Measurements from ENCODE around the gene CAPZA1. TPM values are rescaled to one million over a fixed set of nuclear protein-coding genes. Genes with fewer than 3 reads are reported as not detected.

The CAPZA1 gene
- total RNA-seq, 1 experiment from 2014 or later: 108 TPM

DNA sequence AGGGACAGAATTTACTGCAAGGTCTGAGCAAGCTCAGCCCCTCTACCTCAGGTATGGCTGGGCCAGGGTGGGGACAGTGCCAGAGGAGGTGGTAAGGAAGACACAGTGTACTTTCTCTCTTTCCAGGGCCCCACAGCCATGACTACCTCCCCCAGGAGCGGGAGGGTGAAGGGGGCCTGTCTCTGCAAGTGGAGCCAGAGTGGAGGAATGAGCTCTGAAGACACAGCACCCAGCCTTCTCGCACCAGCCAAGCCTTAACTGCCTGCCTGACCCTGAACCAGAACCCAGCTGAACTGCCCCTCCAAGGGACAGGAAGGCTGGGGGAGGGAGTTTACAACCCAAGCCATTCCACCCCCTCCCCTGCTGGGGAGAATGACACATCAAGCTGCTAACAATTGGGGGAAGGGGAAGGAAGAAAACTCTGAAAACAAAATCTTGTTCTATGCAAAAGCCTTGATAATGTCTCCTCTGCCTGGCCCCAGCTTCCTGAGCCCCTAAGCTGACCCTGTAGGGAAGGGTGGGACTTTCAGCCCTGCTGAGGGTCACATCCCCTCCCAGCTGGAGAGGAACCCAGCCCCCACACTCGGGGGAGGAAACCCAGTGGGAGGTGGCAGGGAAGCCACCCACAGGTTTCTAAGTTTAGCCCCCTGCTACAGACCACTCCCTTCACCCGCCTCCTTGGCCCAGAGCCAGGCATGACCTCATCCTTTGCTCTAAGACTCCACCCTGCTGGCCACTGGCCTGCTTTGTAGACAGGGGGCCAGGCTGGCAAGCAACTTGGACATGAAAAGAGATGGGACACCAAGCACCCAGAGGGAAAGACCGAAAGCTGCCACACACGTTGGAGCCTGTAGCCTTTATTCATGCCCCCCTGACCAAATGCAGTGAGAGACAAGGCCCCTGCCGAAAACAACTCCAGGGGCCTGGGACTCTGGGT is 80.9 kb downstream of the CAPZA1 start:
- peak overlapping the region in 1 of 3 experiments; percentile 79; a peak in 3 of 7 replicates for H3K27ac Mint-ChIP-seq
- H4K5ac ChIP-seq (ENCODE audit: insufficient read length, low read depth, low read length): no peak overlapping the region
- H2BK5ac ChIP-seq (ENCODE audit: insufficient read length, low read length): no peak overlapping the region
- H3K9me3 ChIP-seq (ENCODE audit: control insufficient read depth, low read depth, low read length): no peaks in the 10 kb centered on the region
- peaks cover 47% of the 10 kb centered on the region for H3K27me3 Mint-ChIP-seq (ENCODE audit: low read depth)
- H3T11ph ChIP-seq (ENCODE audit: low read length): no peak overlapping the region
- H4K91ac ChIP-seq (ENCODE audit: insufficient read length, low read depth, low read length): no peak overlapping the region
- peak; percentile 86 for DNase-seq
- no peak overlapping the region for H4K8ac ChIP-seq (replicated peaks; ENCODE audit: insufficient read length, low read depth, low read length)
- peaks cover 69 to 80% of the 10 kb centered on the region in 2 experiments for H3K4me1 Mint-ChIP-seq
- no peak overlapping the region for H2AFZ ChIP-seq (ENCODE audit: low read length)
- no peak overlapping the region for H3K18ac ChIP-seq (ENCODE audit: insufficient read length, low read depth, low read length)
- no peak overlapping the region for H3K4me2 ChIP-seq (ENCODE audit: insufficient read depth, insufficient read length, low read length)
- no peak overlapping the region for H3K23ac ChIP-seq (ENCODE audit: insufficient read length, low read depth, low read length)
- H2BK15ac ChIP-seq (ENCODE audit: low read depth, low read length): no peak overlapping the region
- peaks cover 4% of the 10 kb centered on the region for H3K23me2 ChIP-seq (ENCODE audit: insufficient read length, low read depth, low read length, poor library complexity, severe bottlenecking)
- H2AK5ac ChIP-seq (ENCODE audit: insufficient read length, low read length): no peak overlapping the region
- H3K4me3 Mint-ChIP-seq: peak overlapping the region in 1 of 2 experiments; percentile 25; a peak in 2 of 5 replicates
- WGBS (ENCODE audit: extremely low coverage, insufficient read length, low lambda C conversion rate): no CpG with 5 or more reads among the region's 7 CpGs
- H3K79me1 ChIP-seq (ENCODE audit: insufficient read depth, low read depth, low read length, poor library complexity, severe bottlenecking): no peaks in the 10 kb centered on the region
- no peak overlapping the region for H3K27ac ChIP-seq (ENCODE audit: insufficient read length, low read depth, low read length)
- H3K56ac ChIP-seq (ENCODE audit: insufficient read length, low read depth, low read length): no peak overlapping the region
- H3K14ac ChIP-seq (ENCODE audit: insufficient read depth, low read length): no peak overlapping the region
- no peaks in the 10 kb centered on the region for H3K79me2 ChIP-seq (ENCODE audit: insufficient read depth, low read length)
- H3K9ac ChIP-seq (ENCODE audit: extremely low read depth, insufficient read length, low read length): no peak overlapping the region
- no peak overlapping the region for H3K4ac ChIP-seq (ENCODE audit: low read depth, low read length)
- H2BK12ac ChIP-seq (ENCODE audit: insufficient read length, low read depth, low read length): no peak overlapping the region
- peaks cover 7% of the 10 kb centered on the region; the same call in 1 of the 2 replicates for H3K4me1 ChIP-seq (ENCODE audit: insufficient read depth, low read length)
- peaks cover 7% of the 10 kb centered on the region; the same call in 1 of the 2 replicates for H3K27me3 ChIP-seq (ENCODE audit: insufficient read depth, low read length)
- no peak overlapping the region for H2BK120ac ChIP-seq (ENCODE audit: low read depth, low read length, poor library complexity, severe bottlenecking)
- H3K9me3 Mint-ChIP-seq: no peaks in the 10 kb centered on the region
- TF ChIP-seq, protein P1, sequence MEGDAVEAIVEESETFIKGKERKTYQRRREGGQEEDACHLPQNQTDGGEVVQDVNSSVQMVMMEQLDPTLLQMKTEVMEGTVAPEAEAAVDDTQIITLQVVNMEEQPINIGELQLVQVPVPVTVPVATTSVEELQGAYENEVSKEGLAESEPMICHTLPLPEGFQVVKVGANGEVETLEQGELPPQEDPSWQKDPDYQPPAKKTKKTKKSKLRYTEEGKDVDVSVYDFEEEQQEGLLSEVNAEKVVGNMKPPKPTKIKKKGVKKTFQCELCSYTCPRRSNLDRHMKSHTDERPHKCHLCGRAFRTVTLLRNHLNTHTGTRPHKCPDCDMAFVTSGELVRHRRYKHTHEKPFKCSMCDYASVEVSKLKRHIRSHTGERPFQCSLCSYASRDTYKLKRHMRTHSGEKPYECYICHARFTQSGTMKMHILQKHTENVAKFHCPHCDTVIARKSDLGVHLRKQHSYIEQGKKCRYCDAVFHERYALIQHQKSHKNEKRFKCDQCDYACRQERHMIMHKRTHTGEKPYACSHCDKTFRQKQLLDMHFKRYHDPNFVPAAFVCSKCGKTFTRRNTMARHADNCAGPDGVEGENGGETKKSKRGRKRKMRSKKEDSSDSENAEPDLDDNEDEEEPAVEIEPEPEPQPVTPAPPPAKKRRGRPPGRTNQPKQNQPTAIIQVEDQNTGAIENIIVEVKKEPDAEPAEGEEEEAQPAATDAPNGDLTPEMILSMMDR (conservative IDR thresholded peaks at IDR 0.05): no peak
- no peak overlapping the region for H2BK20ac ChIP-seq (ENCODE audit: low read depth, low read length, poor library complexity, severe bottlenecking)
- peaks cover 4% of the 10 kb centered on the region for H4K20me1 ChIP-seq (ENCODE audit: control insufficient read depth, insufficient read depth, insufficient read length)
- peaks cover 22 to 69% (median 59%) of the 10 kb centered on the region in 3 experiments; a peak in 6 of 7 replicates for H3K36me3 Mint-ChIP-seq (ENCODE audit: insufficient read depth in 1 of 3, low read depth in 3 of 3)

Data from H9 (cell line).